Mucosa of stomach (tissue), 1 donor: ENCODE results near the gene TP53I11.

Experiments
- H3K27me3 ChIP-seq: one replicate; pipeline ENCODE4 v1.7.0; 2013; ENCODE audit warnings: mild to moderate bottlenecking, low read length; ENCODE audit not compliant: control insufficient read depth, insufficient read depth
- H3K36me3 ChIP-seq: one replicate; pipeline ENCODE4 v1.7.0; 2013; ENCODE audit warnings: low read length; ENCODE audit not compliant: control insufficient read depth, insufficient read depth
- H3K4me1 ChIP-seq: one replicate; pipeline ENCODE4 v1.7.0; 2013; ENCODE audit warnings: mild to moderate bottlenecking, low read length; ENCODE audit not compliant: control insufficient read depth, insufficient read depth
- H3K4me3 ChIP-seq: one replicate; pipeline ENCODE4 v1.7.0; 2013; ENCODE audit warnings: low read length
- H3K9ac ChIP-seq: one replicate; pipeline ENCODE4 v1.7.0; 2013; ENCODE audit warnings: mild to moderate bottlenecking, low read length, moderate library complexity
- H3K9me3 ChIP-seq: one replicate; pipeline ENCODE4 v1.7.0; 2013; ENCODE audit warnings: mild to moderate bottlenecking, low read length, moderate library complexity; ENCODE audit not compliant: control insufficient read depth
- donor health status: Pancreatic carcinoma.

The TP53I11 gene

GRCh38 chr11:44913502-44913901 is 37.2 kb downstream of the TP53I11 start:
- Histone ChIP-seq H3K36me3 (no peaks in the 10 kb centered on the region), H3K27me3 (no peaks in the 10 kb centered on the region), H3K9me3 (no peaks in the 10 kb centered on the region), H3K4me3 (no peak overlapping the region), H3K4me1 (peaks cover 3% of the 10 kb centered on the region), H3K9ac (no peak overlapping the region)

- Histone ChIP-seq H3K9ac (no peak overlapping the region), H3K36me3 (no peaks in the 10 kb centered on the region), H3K4me3 (no peak overlapping the region), H3K4me1 (peaks cover 4% of the 10 kb centered on the region), H3K9me3 (no peaks in the 10 kb centered on the region), H3K27me3 (no peaks in the 10 kb centered on the region)
These were observed 38.3 kb downstream of the TP53I11 start for GRCh38 chr11:44912270-44912987.

GRCh38 chr11:44911029-44911814 is 39.5 kb downstream of the TP53I11 start:
- H3K4me3 ChIP-seq: no peak overlapping the region
- H3K9me3 ChIP-seq: no peaks in the 10 kb centered on the region
- no peaks in the 10 kb centered on the region for H3K36me3 ChIP-seq
- H3K4me1 ChIP-seq: peaks cover 16% of the 10 kb centered on the region
- no peaks in the 10 kb centered on the region for H3K27me3 ChIP-seq
- H3K9ac ChIP-seq: no peak overlapping the region

- no peaks in the 10 kb centered on the region for H3K27me3 ChIP-seq
- H3K9me3 ChIP-seq: no peaks in the 10 kb centered on the region
- peaks cover 17% of the 10 kb centered on the region for H3K4me1 ChIP-seq
- H3K4me3 ChIP-seq: no peak overlapping the region
- no peak overlapping the region for H3K9ac ChIP-seq
- no peaks in the 10 kb centered on the region for H3K36me3 ChIP-seq
These were observed 40.1 kb downstream of the TP53I11 start for GRCh38 chr11:44910591-44910990.

GRCh38 chr11:44909557-44909956 is 41.1 kb downstream of the TP53I11 start:
- peaks cover 17% of the 10 kb centered on the region for H3K4me1 ChIP-seq

GRCh38 chr11:44906649-44907048 is 44.0 kb downstream of the TP53I11 start:
- Histone ChIP-seq H3K36me3 (no peaks in the 10 kb centered on the region), H3K4me1 (peaks cover 16% of the 10 kb centered on the region)

More at GRCh38 chr11:44909557-44909956, 41.1 kb downstream of the TP53I11 start:
- H3K9me3 ChIP-seq: no peaks in the 10 kb centered on the region
- no peaks in the 10 kb centered on the region for H3K27me3 ChIP-seq
- H3K36me3 ChIP-seq: no peaks in the 10 kb centered on the region
- no peak overlapping the region for H3K4me3 ChIP-seq
- H3K9ac ChIP-seq: no peak overlapping the region

GRCh38 chr11:44905131-44905866 is 45.4 kb downstream of the TP53I11 start:
- H3K36me3 ChIP-seq: no peaks in the 10 kb centered on the region
- H3K9ac ChIP-seq: no peak overlapping the region
- no peak overlapping the region for H3K4me3 ChIP-seq
- no peaks in the 10 kb centered on the region for H3K9me3 ChIP-seq
- no peaks in the 10 kb centered on the region for H3K27me3 ChIP-seq
- H3K4me1 ChIP-seq: peaks cover 14% of the 10 kb centered on the region

More at GRCh38 chr11:44906649-44907048, 44.0 kb downstream of the TP53I11 start:
- Histone ChIP-seq H3K27me3 (no peaks in the 10 kb centered on the region), H3K4me3 (no peak overlapping the region), H3K9me3 (no peaks in the 10 kb centered on the region), H3K9ac (no peak overlapping the region)

- no peaks in the 10 kb centered on the region for H3K9me3 ChIP-seq
- no peak overlapping the region for H3K9ac ChIP-seq
These were observed 46.2 kb downstream of the TP53I11 start for GRCh38 chr11:44904261-44905020.

GRCh38 chr11:44903518-44903917 is 47.2 kb downstream of the TP53I11 start:
- Histone ChIP-seq H3K9ac (no peak overlapping the region), H3K9me3 (no peaks in the 10 kb centered on the region), H3K36me3 (no peaks in the 10 kb centered on the region), H3K4me3 (no peak overlapping the region), H3K27me3 (no peaks in the 10 kb centered on the region), H3K4me1 (peaks cover 14% of the 10 kb centered on the region)

More at GRCh38 chr11:44904261-44905020, 46.2 kb downstream of the TP53I11 start:
- peaks cover 14% of the 10 kb centered on the region for H3K4me1 ChIP-seq
- H3K27me3 ChIP-seq: no peaks in the 10 kb centered on the region
- H3K36me3 ChIP-seq: no peaks in the 10 kb centered on the region
- no peak overlapping the region for H3K4me3 ChIP-seq

- no peaks in the 10 kb centered on the region for H3K36me3 ChIP-seq
- H3K9me3 ChIP-seq: no peaks in the 10 kb centered on the region
- H3K4me1 ChIP-seq: peaks cover 14% of the 10 kb centered on the region
- no peak overlapping the region for H3K4me3 ChIP-seq
- H3K27me3 ChIP-seq: no peaks in the 10 kb centered on the region
- H3K9ac ChIP-seq: no peak overlapping the region
These were observed 47.6 kb downstream of the TP53I11 start for GRCh38 chr11:44903035-44903434.

- Histone ChIP-seq H3K36me3 (no peaks in the 10 kb centered on the region), H3K4me3 (no peak overlapping the region)
These were observed 48.9 kb downstream of the TP53I11 start for GRCh38 chr11:44901786-44902185.

More at GRCh38 chr11:44901786-44902185, 48.9 kb downstream of the TP53I11 start:
- Histone ChIP-seq H3K4me1 (peaks cover 6% of the 10 kb centered on the region), H3K9me3 (no peaks in the 10 kb centered on the region), H3K27me3 (no peaks in the 10 kb centered on the region), H3K9ac (no peak overlapping the region)
